HCT116 (cell line): ENCODE measurements around the gene NAALADL2. TPM values are rescaled to one million over a fixed set of nuclear protein-coding genes. Genes with fewer than 3 reads are reported as not detected.
A peak's percentile ranks its signal among the peaks of the same experiment; 100 is the strongest.

Experiments used
- ATAC-seq: fragments of 200-7000 bp; cut with Tn5 transposase; 2 replicates; pipeline ENCODE4 v1.9.1; 2020; ENCODE audit warnings: mild to moderate bottlenecking, moderate library complexity
- BruUV-seq: library from RNA; stranded (reverse); fragments of 400-500 nt; replicated peaks from 2 replicates; lab custom pipeline; 2021; lab: Mats Ljungman, UMichigan
- CTCF ChIA-PET: fragments of 300-600 bp; sonication (Branson Sonifier 250); formaldehyde crosslinking; loops from one replicate; lab custom pipeline; 2021; ENCODE audit warnings: antibody characterized with exemption; lab: Charles Lee
- POLR2A ChIA-PET: fragments of 300-600, 350-600 bp; sonication (Branson Sonifier 250); formaldehyde crosslinking; loops from one replicate; lab custom pipeline; 2021; ENCODE audit warnings: antibody characterized with exemption; lab: Charles Lee
- RAD21 ChIA-PET, 2 experiments: fragments of 300-600 bp; sonication (Branson Sonifier 250); formaldehyde crosslinking; loops; one replicate each; lab custom pipeline; 2023; ENCODE audit warnings: low total read pairs in 2 of 2; ENCODE audit not compliant: uncharacterized antibody in 2 of 2, unreplicated experiment in 2 of 2, low non-redundant PET in 1 of 2; lab: Charles Lee
- DNase-seq: peaks from one replicate; pipeline ENCODE4 v3.0.0-alpha.2; 2010; ENCODE audit warnings: low read depth, low spot score
- H2AFZ ChIP-seq: fragments of 200-600 bp; shearing (Covaris generic), sonication (generic); 2 replicates; pipeline ENCODE4 v1.6.1; 2017; ENCODE audit warnings: low read depth, mixed run types, mixed read lengths, antibody characterized with exemption, low read length; ENCODE audit not compliant: poor library complexity, severe bottlenecking
- H3K27ac ChIP-seq: 2 replicates; pipeline ENCODE4 v1.5.1; 2012; ENCODE audit warnings: low read depth, low read length
- H3K27me3 ChIP-seq: fragments of 200-600 bp; sonication (generic); 2 replicates; pipeline ENCODE4 v1.6.1; 2016; ENCODE audit warnings: mixed run types, low read length, mixed read lengths; ENCODE audit not compliant: insufficient read depth
- H3K36me3 ChIP-seq, 2 experiments: fragments of 200-500 bp in 1 of 2; fragments of 200-600 bp in 1 of 2; sonication (Bioruptor generic) in 1 of 2; sonication (generic) in 1 of 2; 2 replicates each; pipeline versions ENCODE4 v1.5.1 to v1.6.1; 2014 to 2016; ENCODE audit warnings: low read length in 2 of 2, inconsistent platforms in 1 of 2, mixed read lengths in 1 of 2, mixed run types in 1 of 2; ENCODE audit not compliant: insufficient read depth in 2 of 2, control insufficient read depth in 1 of 2
- H3K4me1 ChIP-seq, 2 experiments: fragments of 200-600 bp in 1 of 2; sonication (generic) in 1 of 2; 2 replicates each; pipeline versions ENCODE4 v1.5.1 to v1.6.1; 2012 to 2017; ENCODE audit warnings: low read length in 2 of 2, inconsistent platforms in 1 of 2, mild to moderate bottlenecking in 1 of 2, mixed read lengths in 1 of 2, mixed run types in 1 of 2, moderate library complexity in 1 of 2; ENCODE audit not compliant: insufficient read depth in 2 of 2, control insufficient read depth in 1 of 2
- H3K4me2 ChIP-seq: fragments of 200-600 bp; sonication (generic); 2 replicates; pipeline ENCODE4 v1.6.1; 2017; ENCODE audit warnings: mixed run types, low read length, mixed read lengths
- H3K4me3 ChIP-seq, 2 experiments: fragments of 200-600 bp in 1 of 2; sonication (generic) in 1 of 2; replicated peaks in 1 of 2; 2 replicates each; pipeline ENCODE4 v1.5.1; 2011 to 2016; ENCODE audit warnings: low read length in 2 of 2, control low read depth in 1 of 2, low read depth in 1 of 2, mild to moderate bottlenecking in 1 of 2, mixed read lengths in 1 of 2, mixed run types in 1 of 2
- H3K79me2 ChIP-seq: fragments of 200-600 bp; sonication (generic); 2 replicates; pipeline ENCODE4 v1.6.1; 2017; ENCODE audit warnings: mild to moderate bottlenecking, mixed run types, low read length, moderate library complexity, mixed read lengths; ENCODE audit not compliant: insufficient read depth
- H3K9ac ChIP-seq: fragments of 200-600 bp; sonication (generic); 2 replicates; pipeline ENCODE4 v1.6.1; 2016; ENCODE audit warnings: low read length, mixed read lengths
- H3K9me2 ChIP-seq: fragments of 200-600 bp; sonication (generic), shearing (Covaris generic); 2 replicates; pipeline ENCODE4 v1.6.1; 2017; ENCODE audit warnings: mixed run types, mild to moderate bottlenecking, moderate library complexity; ENCODE audit not compliant: insufficient read depth
- H3K9me3 ChIP-seq, 2 experiments: fragments of 200-500 bp in 1 of 2; fragments of 200-600 bp in 1 of 2; sonication (Bioruptor generic) in 1 of 2; sonication (generic) in 1 of 2; 2 replicates each; pipeline ENCODE4 v1.6.1; 2014 to 2017; ENCODE audit warnings: low read length in 2 of 2, mixed read lengths in 2 of 2, inconsistent platforms in 1 of 2, low read depth in 1 of 2, mild to moderate bottlenecking in 1 of 2, mixed run types in 1 of 2, moderate library complexity in 1 of 2; ENCODE audit not compliant: control insufficient read depth in 1 of 2, insufficient read depth in 1 of 2
- H4K20me1 ChIP-seq: fragments of 200-600 bp; sonication (generic), shearing (Covaris generic); 2 replicates; pipeline ENCODE4 v1.6.1; 2017; ENCODE audit warnings: mixed run types, mild to moderate bottlenecking, moderate library complexity; ENCODE audit not compliant: insufficient read depth
- ATF3 ChIP-seq: IDR thresholded peaks from 2 replicates; pipeline ENCODE4 v1.6.1; 2012
- CEBPB ChIP-seq: IDR thresholded peaks from 2 replicates; pipeline ENCODE4 v1.6.1; 2012; ENCODE audit warnings: low read depth
- CTCF ChIP-seq, 3 experiments: fragments of 200-600 bp in 1 of 3; sonication (generic) in 1 of 3; IDR thresholded peaks in 2 of 3; conservative IDR thresholded peaks in 1 of 3; 2 replicates each; pipeline ENCODE4 v1.5.1; 2012 to 2017; ENCODE audit warnings: low read depth in 2 of 3, low read length in 2 of 3, antibody characterized with exemption in 1 of 3, borderline replicate concordance in 1 of 3, control low read depth in 1 of 3, mild to moderate bottlenecking in 1 of 3, mixed read lengths in 1 of 3, mixed run types in 1 of 3, moderate library complexity in 1 of 3; ENCODE audit not compliant: insufficient read depth in 1 of 3
- EGR1 ChIP-seq: IDR thresholded peaks from 2 replicates; pipeline ENCODE4 v1.6.1; 2012; ENCODE audit warnings: low read depth
- ELF1 ChIP-seq: IDR thresholded peaks from 2 replicates; pipeline ENCODE4 v1.6.1; 2012; ENCODE audit warnings: low read depth, borderline replicate concordance
- EZH2 ChIP-seq: fragments of 200-600 bp; sonication (generic); IDR thresholded peaks from 2 replicates; pipeline ENCODE4 v1.6.1; 2017; ENCODE audit warnings: antibody characterized with exemption, mixed run types
- EZH2phosphoT487 ChIP-seq: fragments of 200-600 bp; IDR thresholded peaks from 2 replicates; pipeline ENCODE4 v1.6.1; 2018; ENCODE audit warnings: antibody characterized with exemption, borderline replicate concordance
- FOSL1 ChIP-seq: IDR thresholded peaks from 2 replicates; pipeline ENCODE4 v1.6.1; 2012; ENCODE audit warnings: low read depth
- JUND ChIP-seq: IDR thresholded peaks from 2 replicates; pipeline ENCODE4 v1.6.1; 2012
- MAX ChIP-seq: IDR thresholded peaks from 2 replicates; pipeline ENCODE4 v1.6.1; 2012
- POLR2A ChIP-seq: IDR thresholded peaks from 2 replicates; pipeline ENCODE4 v1.7.0; 2011; ENCODE audit warnings: borderline replicate concordance; ENCODE audit not compliant: insufficient read depth, insufficient read length; ENCODE audit errors: extremely low read depth
- RAD21 ChIP-seq: IDR thresholded peaks from 2 replicates; pipeline ENCODE4 v1.6.1; 2012; ENCODE audit warnings: low read depth, mild to moderate bottlenecking
- SIN3A ChIP-seq: IDR thresholded peaks from 2 replicates; pipeline ENCODE4 v1.6.1; 2012; ENCODE audit warnings: low read depth
- SP1 ChIP-seq: IDR thresholded peaks from 2 replicates; pipeline ENCODE4 v1.6.1; 2012; ENCODE audit warnings: low read depth
- SRF ChIP-seq: IDR thresholded peaks from 2 replicates; pipeline ENCODE4 v1.6.1; 2012; ENCODE audit warnings: low read depth
- TCF7L2 ChIP-seq: IDR thresholded peaks from 2 replicates; pipeline ENCODE4 v1.7.0; 2011; ENCODE audit warnings: borderline replicate concordance, inconsistent platforms; ENCODE audit not compliant: insufficient read depth, insufficient read length; ENCODE audit errors: extremely low read depth
- YY1 ChIP-seq: IDR thresholded peaks from 2 replicates; pipeline ENCODE4 v1.6.1; 2011; ENCODE audit warnings: low read length, low read depth, moderate library complexity, mild to moderate bottlenecking; ENCODE audit not compliant: insufficient replicate concordance; ENCODE audit errors: extremely low read depth
- ZFX ChIP-seq: fragments of 450-650 bp; IDR thresholded peaks from 2 replicates; pipeline ENCODE4 v1.6.1; 2017
- ZNF274 ChIP-seq: fragments of 200-500 bp; sonication (Bioruptor generic); IDR thresholded peaks from 2 replicates; pipeline ENCODE4 v1.6.1; 2014; ENCODE audit warnings: mild to moderate bottlenecking, low read depth, low read length, inconsistent platforms
- intact Hi-C: fragments of 100-400 bp; cut with micrococcal nuclease; formaldehyde crosslinking; loops from 2 replicates; pipeline ENCODE4 v1.10.0; 2022
- total RNA-seq: library from RNA; stranded (reverse); gene quantifications from one replicate; pipeline ENCODE4 v1.2.1, GENCODE V29; 2021; ENCODE audit not compliant: unreplicated experiment
- TF ChIP-seq, protein P1 (sequence below): IDR thresholded peaks from 2 replicates; pipeline ENCODE4 v1.6.1; 2011; ENCODE audit warnings: mild to moderate bottlenecking, low read length, moderate library complexity; ENCODE audit not compliant: insufficient replicate concordance; ENCODE audit errors: extremely low read depth
- TF ChIP-seq, protein P2 (sequence below): IDR thresholded peaks from 2 replicates; pipeline ENCODE4 v1.6.1; 2012; ENCODE audit warnings: low read depth

The NAALADL2 gene
- total RNA-seq, 1 experiment from 2014 or later = 2.9 TPM

- CTCF ChIA-PET = interaction anchor here (0.6 to 2.1 kb wide), 2 partner anchors 102 to 258 kb away, joined by 3 to 6 read pairs; no protein-coding TSS in a partner anchor
- H3K9ac ChIP-seq = no peak overlapping the region
- H3K36me3 ChIP-seq = no peaks in the 10 kb centered on the region
- H3K9me2 ChIP-seq = no peaks in the 10 kb centered on the region
- POLR2A ChIA-PET = no interaction called here
- RAD21 ChIA-PET = no interaction called here
- peaks cover 15 to 34% of the 10 kb centered on the region in 2 experiments for H3K4me1 ChIP-seq
- H2AFZ ChIP-seq = no peak overlapping the region
- H3K27ac ChIP-seq = no peak overlapping the region
- DNase-seq (peak; percentile 39), ATAC-seq (0 out of 2 replicates have a peak, but pooled peaks have one; percentile 19)
- H3K9me3 ChIP-seq = no peaks in the 10 kb centered on the region
- intact Hi-C loops = loop anchor here (10.0 kb wide), 1 partner anchor 261 kb away; no protein-coding TSS in a partner anchor
- no peak overlapping the region for H3K4me3 ChIP-seq
- no TSS peak for BruUV-seq
- H3K27me3 ChIP-seq = no peaks in the 10 kb centered on the region
- no peaks in the 10 kb centered on the region for H3K79me2 ChIP-seq
- no peaks in the 10 kb centered on the region for H4K20me1 ChIP-seq
- H3K4me2 ChIP-seq = no peak overlapping the region
- TF ChIP-seq ZNF274 (no peak), MAX (peak; percentile 88), FOSL1 (peak; percentile 38), TCF7L2 (no peak), YY1 (no peak), CTCF (IDR thresholded peaks at IDR 0.05 in 2 of 3, conservative IDR thresholded peaks at IDR 0.05 in 1 of 3; ENCODE audit: borderline replicate concordance in 1 of 3, insufficient read depth in 1 of 3, low read depth in 2 of 3, low read length in 2 of 3) (no peak), ZFX (no peak), CEBPB (no peak), EGR1 (no peak), JUND (peak; percentile 65), EZH2 (no peak), RAD21 (peak; percentile 19; the same call in 1 of the 2 replicates), SRF (peak; percentile 46; the same call in 1 of the 2 replicates), SIN3A (no peak), ATF3 (no peak; the same call in 1 of the 2 replicates), SP1 (peak; percentile 73), ELF1 (no peak), EZH2phosphoT487 (no peak), POLR2A (no peak)
- TF ChIP-seq, protein P1, sequence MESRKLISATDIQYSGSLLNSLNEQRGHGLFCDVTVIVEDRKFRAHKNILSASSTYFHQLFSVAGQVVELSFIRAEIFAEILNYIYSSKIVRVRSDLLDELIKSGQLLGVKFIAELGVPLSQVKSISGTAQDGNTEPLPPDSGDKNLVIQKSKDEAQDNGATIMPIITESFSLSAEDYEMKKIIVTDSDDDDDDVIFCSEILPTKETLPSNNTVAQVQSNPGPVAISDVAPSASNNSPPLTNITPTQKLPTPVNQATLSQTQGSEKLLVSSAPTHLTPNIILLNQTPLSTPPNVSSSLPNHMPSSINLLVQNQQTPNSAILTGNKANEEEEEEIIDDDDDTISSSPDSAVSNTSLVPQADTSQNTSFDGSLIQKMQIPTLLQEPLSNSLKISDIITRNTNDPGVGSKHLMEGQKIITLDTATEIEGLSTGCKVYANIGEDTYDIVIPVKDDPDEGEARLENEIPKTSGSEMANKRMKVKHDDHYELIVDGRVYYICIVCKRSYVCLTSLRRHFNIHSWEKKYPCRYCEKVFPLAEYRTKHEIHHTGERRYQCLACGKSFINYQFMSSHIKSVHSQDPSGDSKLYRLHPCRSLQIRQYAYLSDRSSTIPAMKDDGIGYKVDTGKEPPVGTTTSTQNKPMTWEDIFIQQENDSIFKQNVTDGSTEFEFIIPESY = no peak
- TF ChIP-seq, protein P2, sequence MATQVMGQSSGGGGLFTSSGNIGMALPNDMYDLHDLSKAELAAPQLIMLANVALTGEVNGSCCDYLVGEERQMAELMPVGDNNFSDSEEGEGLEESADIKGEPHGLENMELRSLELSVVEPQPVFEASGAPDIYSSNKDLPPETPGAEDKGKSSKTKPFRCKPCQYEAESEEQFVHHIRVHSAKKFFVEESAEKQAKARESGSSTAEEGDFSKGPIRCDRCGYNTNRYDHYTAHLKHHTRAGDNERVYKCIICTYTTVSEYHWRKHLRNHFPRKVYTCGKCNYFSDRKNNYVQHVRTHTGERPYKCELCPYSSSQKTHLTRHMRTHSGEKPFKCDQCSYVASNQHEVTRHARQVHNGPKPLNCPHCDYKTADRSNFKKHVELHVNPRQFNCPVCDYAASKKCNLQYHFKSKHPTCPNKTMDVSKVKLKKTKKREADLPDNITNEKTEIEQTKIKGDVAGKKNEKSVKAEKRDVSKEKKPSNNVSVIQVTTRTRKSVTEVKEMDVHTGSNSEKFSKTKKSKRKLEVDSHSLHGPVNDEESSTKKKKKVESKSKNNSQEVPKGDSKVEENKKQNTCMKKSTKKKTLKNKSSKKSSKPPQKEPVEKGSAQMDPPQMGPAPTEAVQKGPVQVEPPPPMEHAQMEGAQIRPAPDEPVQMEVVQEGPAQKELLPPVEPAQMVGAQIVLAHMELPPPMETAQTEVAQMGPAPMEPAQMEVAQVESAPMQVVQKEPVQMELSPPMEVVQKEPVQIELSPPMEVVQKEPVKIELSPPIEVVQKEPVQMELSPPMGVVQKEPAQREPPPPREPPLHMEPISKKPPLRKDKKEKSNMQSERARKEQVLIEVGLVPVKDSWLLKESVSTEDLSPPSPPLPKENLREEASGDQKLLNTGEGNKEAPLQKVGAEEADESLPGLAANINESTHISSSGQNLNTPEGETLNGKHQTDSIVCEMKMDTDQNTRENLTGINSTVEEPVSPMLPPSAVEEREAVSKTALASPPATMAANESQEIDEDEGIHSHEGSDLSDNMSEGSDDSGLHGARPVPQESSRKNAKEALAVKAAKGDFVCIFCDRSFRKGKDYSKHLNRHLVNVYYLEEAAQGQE = no peak
These were observed 4.4 kb downstream of the NAALADL2 start for GRCh38 chr3:174863488-174863887.
